SK-N-SH (cell line): Measurements from ENCODE around the gene AUTS2. TPM values are rescaled to one million over a fixed set of nuclear protein-coding genes. Genes with fewer than 3 reads are reported as not detected.

Source experiments
- CTCF ChIA-PET: fragments of 300-600, 350-600 bp; formaldehyde crosslinking; extraction: SDS; loops from one replicate; lab custom pipeline; 2021; lab: Yijun Ruan, JAX
- POLR2A ChIA-PET: fragments of 350-600 bp; sonication (Branson Sonifier 250); formaldehyde crosslinking; extraction: SDS; loops from one replicate; lab custom pipeline; 2020; ENCODE audit warnings: antibody characterized with exemption, inconsistent platforms; lab: Yijun Ruan, JAX
- DNase-seq: peaks from one replicate; pipeline ENCODE4 v3.0.0; 2012
- H2AFZ ChIP-seq: fragments of 200-600 bp; sonication (generic); 2 replicates; pipeline ENCODE4 v1.8.1; 2016; ENCODE audit warnings: antibody characterized with exemption, mild to moderate bottlenecking, low read depth
- H3F3A ChIP-seq: fragments of 200-600 bp; sonication (generic); replicated peaks from 2 replicates; pipeline ENCODE3; 2016; ENCODE audit warnings: antibody characterized with exemption, mild to moderate bottlenecking; ENCODE audit not compliant: insufficient read depth
- H3K27ac ChIP-seq, 2 experiments: fragments of 200-500 bp in 1 of 2; fragments of 200-600 bp in 1 of 2; sonication (Bioruptor generic) in 1 of 2; sonication (generic), shearing (Covaris generic) in 1 of 2; 2 replicates each; pipeline versions ENCODE4 v1.5.1 to v1.6.1; 2014 to 2016; ENCODE audit warnings: low read depth in 2 of 2, inconsistent platforms in 1 of 2, low read length in 1 of 2, mild to moderate bottlenecking in 1 of 2, mixed read lengths in 1 of 2
- H3K27me3 ChIP-seq: fragments of 200-600 bp; sonication (generic), shearing (Covaris generic); 2 replicates; pipeline ENCODE4 v1.6.1; 2016; ENCODE audit warnings: mixed run types; ENCODE audit not compliant: insufficient read depth
- H3K36me3 ChIP-seq, 2 experiments: fragments of 200-500 bp in 1 of 2; fragments of 200-600 bp in 1 of 2; sonication (Bioruptor generic) in 1 of 2; sonication (generic) in 1 of 2; replicated peaks in 1 of 2; 2 replicates each; pipeline versions ENCODE3 to v1.5.1; 2014 to 2016; ENCODE audit warnings: low read length in 1 of 2, mild to moderate bottlenecking in 1 of 2; ENCODE audit not compliant: insufficient read depth in 2 of 2, control insufficient read depth in 1 of 2
- H3K4me1 ChIP-seq, 2 experiments: fragments of 200-500 bp in 1 of 2; fragments of 200-600 bp in 1 of 2; sonication (Bioruptor generic) in 1 of 2; sonication (generic), shearing (Covaris generic) in 1 of 2; 2 replicates each; pipeline versions ENCODE4 v1.5.1 to v1.6.1; 2014 to 2016; ENCODE audit warnings: low read depth in 1 of 2, low read length in 1 of 2, mixed run types in 1 of 2; ENCODE audit not compliant: insufficient read depth in 2 of 2, control insufficient read depth in 1 of 2
- H3K4me2 ChIP-seq: fragments of 200-600 bp; sonication (generic), shearing (Covaris generic); 2 replicates; pipeline ENCODE4 v1.6.1; 2017; ENCODE audit warnings: mixed run types
- H3K4me3 ChIP-seq, 2 experiments: fragments of 200-500 bp in 1 of 2; fragments of 200-600 bp in 1 of 2; sonication (Bioruptor generic) in 1 of 2; sonication (generic), shearing (Covaris generic) in 1 of 2; 2 replicates each; pipeline versions ENCODE4 v1.5.1 to v1.8.1; 2014 to 2016; ENCODE audit warnings: low read depth in 2 of 2, inconsistent platforms in 1 of 2, low read length in 1 of 2, mild to moderate bottlenecking in 1 of 2, mixed read lengths in 1 of 2, moderate library complexity in 1 of 2
- H3K79me2 ChIP-seq: fragments of 200-600 bp; sonication (generic); 2 replicates; pipeline ENCODE4 v1.8.1; 2017; ENCODE audit warnings: mild to moderate bottlenecking; ENCODE audit not compliant: insufficient read depth
- H3K9ac ChIP-seq: fragments of 200-600 bp; sonication (generic); 2 replicates; pipeline ENCODE4 v1.6.1; 2017; ENCODE audit warnings: mixed run types
- H3K9me2 ChIP-seq: fragments of 200-600 bp; sonication (generic); 2 replicates; pipeline ENCODE4 v1.6.1; 2017; ENCODE audit warnings: mixed run types
- H3K9me3 ChIP-seq: fragments of 200-600 bp; sonication (generic); 2 replicates; pipeline ENCODE4 v1.6.1; 2017; ENCODE audit warnings: mixed run types, mild to moderate bottlenecking, moderate library complexity
- H4K20me1 ChIP-seq: fragments of 200-600 bp; sonication (generic); 2 replicates; pipeline ENCODE4 v1.6.1; 2017; ENCODE audit warnings: mild to moderate bottlenecking, mixed run types; ENCODE audit not compliant: insufficient read depth
- CHD2 ChIP-seq: fragments of 150-350 bp; IDR thresholded peaks from 2 replicates; pipeline ENCODE4 v1.6.1; 2018; ENCODE audit warnings: low read length; ENCODE audit not compliant: partially characterized antibody
- CTCF ChIP-seq: fragments of 200-600 bp; sonication (generic); IDR thresholded peaks from 2 replicates; pipeline ENCODE4 v1.6.1; 2017; ENCODE audit warnings: antibody characterized with exemption, mild to moderate bottlenecking, moderate library complexity
- JUND ChIP-seq: IDR thresholded peaks from 2 replicates; pipeline ENCODE4 v1.4.0; 2012
- NFIC ChIP-seq: IDR thresholded peaks from 2 replicates; pipeline ENCODE4 v1.4.0; 2012; ENCODE audit warnings: borderline replicate concordance
- NRF1 ChIP-seq: IDR thresholded peaks from 2 replicates; pipeline ENCODE4 v1.6.1; 2012; ENCODE audit warnings: low read depth, mild to moderate bottlenecking, low read length
- PBX3 ChIP-seq: IDR thresholded peaks from 2 replicates; pipeline ENCODE4; 2012
- REST ChIP-seq: IDR thresholded peaks from 2 replicates; pipeline ENCODE4 v1.6.1; 2012; ENCODE audit warnings: mild to moderate bottlenecking, low read depth, low read length, moderate library complexity
- RFX5 ChIP-seq: IDR thresholded peaks from 2 replicates; pipeline ENCODE4 v1.6.1; 2012; ENCODE audit warnings: mild to moderate bottlenecking, improper control_type of control experiment, low read length
- SIN3A ChIP-seq: IDR thresholded peaks from 2 replicates; pipeline ENCODE4 v1.6.1; 2012; ENCODE audit warnings: low read depth, mild to moderate bottlenecking, low read length, moderate library complexity, borderline replicate concordance
- TCF12 ChIP-seq: IDR thresholded peaks from 2 replicates; pipeline ENCODE4 v1.4.0; 2012
- TEAD4 ChIP-seq: IDR thresholded peaks from 2 replicates; pipeline ENCODE4 v1.4.0; 2012; ENCODE audit warnings: mild to moderate bottlenecking, borderline replicate concordance; ENCODE audit not compliant: insufficient read depth
- ZBTB33 ChIP-seq: IDR thresholded peaks from 2 replicates; pipeline ENCODE4 v1.4.0; 2012; ENCODE audit warnings: low read depth, borderline replicate concordance
- WGBS: methylation state at CpG from one replicate; pipeline ENCODE4 v1.1.6; 2017; ENCODE audit warnings: low lambda C conversion rate; 5-methylcytosine and 5-hydroxymethylcytosine counted together
- polyA plus RNA-seq, 3 experiments: library from polyadenylated mRNA; depleted of rRNA; stranded (reverse); fragments of >200 nt; gene quantifications; 2 replicates each; pipeline ENCODE4 v1.2.3, GENCODE V29; 2012

Gene AUTS2
- polyA plus RNA-seq, 1 of the 3 experiments (the other 2 are of a cell fraction), result 15.6 TPM

GRCh38 chr7:69879989-69880388, 281.7 kb downstream of the AUTS2 start:
- no peak for DNase-seq
- H3K9me2 ChIP-seq, result no peaks in the 10 kb centered on the region
- no peaks in the 10 kb centered on the region for H3K27me3 ChIP-seq
- no peak overlapping the region for H2AFZ ChIP-seq
- H3K4me1 ChIP-seq, result peaks cover 5 to 42% of the 10 kb centered on the region in 2 experiments; a peak in 2 of 4 replicates
- CTCF ChIA-PET, result interaction anchor here (1.2 to 2.0 kb wide), 5 partner anchors 9 to 52 kb away, joined by 3 to 10 read pairs (median 5); no protein-coding TSS in a partner anchor
- no peak overlapping the region for H3K9ac ChIP-seq
- POLR2A ChIA-PET, result no interaction called here
- H3K79me2 ChIP-seq, result peaks cover 3% of the 10 kb centered on the region; the same call in 1 of the 2 replicates
- H3K4me2 ChIP-seq, result no peak overlapping the region
- no peaks in the 10 kb centered on the region for H3K36me3 ChIP-seq
- no peaks in the 10 kb centered on the region for H3F3A ChIP-seq
- H4K20me1 ChIP-seq, result no peaks in the 10 kb centered on the region
- TF ChIP-seq NFIC (no peak), PBX3 (no peak), JUND (no peak), REST (no peak), RFX5 (no peak), NRF1 (no peak), TCF12 (no peak), CHD2 (no peak), ZBTB33 (no peak), SIN3A (no peak), TEAD4 (no peak), CTCF (no peak)
- 87% methylated on average over 3 of the region's 3 CpGs for WGBS
- no peak overlapping the region for H3K4me3 ChIP-seq
- no peaks in the 10 kb centered on the region for H3K9me3 ChIP-seq
- H3K27ac ChIP-seq, result no peak overlapping the region; a peak in 1 of 4 replicates
